K562 (cell line): Measurements from ENCODE around the gene FOXM1. TPM values are rescaled to one million over a fixed set of nuclear protein-coding genes. Genes with fewer than 3 reads are reported as not detected.
A peak's percentile ranks its signal among the peaks of the same experiment; 100 is the strongest.

ENCODE experiments used
- BRCA1 ChIP-seq, 2 experiments: fragments of 450-650 bp in 1 of 2; sonication (generic) in 1 of 2; formaldehyde crosslinking in 1 of 2; IDR thresholded peaks; 2 replicates each; pipeline versions ENCODE4 v1.5.0 to v1.6.1; 2017 to 2020; ENCODE audit warnings: mild to moderate bottlenecking in 1 of 2, missing genetic modification reagents in 1 of 2
- HBP1 ChIP-seq: fragments of 450-650 bp; formaldehyde crosslinking; IDR thresholded peaks from 2 replicates; pipeline ENCODE4 v1.4.0; 2022; ENCODE audit warnings: missing genetic modification characterization
- MAZ ChIP-seq, 2 experiments: fragments of 450-650 bp in 1 of 2; sonication (generic) in 1 of 2; formaldehyde crosslinking; IDR thresholded peaks in 1 of 2; conservative IDR thresholded peaks in 1 of 2; 2 replicates each; pipeline versions ENCODE4 v1.4.0 to v1.5.0; 2020; ENCODE audit warnings: mild to moderate bottlenecking in 1 of 2, missing genetic modification reagents in 1 of 2
- THAP12 ChIP-seq: fragments of 250-450 bp; sonication (Bioruptor Pico); IDR thresholded peaks from 2 replicates; pipeline ENCODE4 v1.9.0; 2021; ENCODE audit warnings: mild to moderate bottlenecking, inconsistent platforms
- ZBTB5 ChIP-seq: fragments of 450-650 bp; IDR thresholded peaks from 2 replicates; pipeline ENCODE4 v1.6.1; 2017; ENCODE audit warnings: antibody characterized with exemption
- ZNF395 ChIP-seq: fragments of 200-800 bp; sonication (Bioruptor generic); IDR thresholded peaks from 2 replicates; pipeline ENCODE4 v1.6.1; 2017; ENCODE audit warnings: missing genetic modification characterization, missing compliant biosample characterization
- ZNF584 ChIP-seq: fragments of 200-800 bp; sonication (Bioruptor generic); IDR thresholded peaks from 2 replicates; pipeline ENCODE4 v1.6.1; 2016; ENCODE audit warnings: low read depth, mild to moderate bottlenecking, missing genetic modification characterization, missing compliant biosample characterization
- polyA plus RNA-seq, 8 experiments: library from polyadenylated mRNA; depleted of rRNA in 4 of 8; stranded (reverse) in 5 of 8; unstranded in 3 of 8; fragments of >200 nt; fragmentation: Nextera tagmentation in 2 of 8; fragmentation: Illumina TruSeq in 1 of 8; extraction: Ambion mirVana in 2 of 8; extraction: Trizol in 1 of 8; gene quantifications; 2 replicates each; pipeline versions ENCODE4 v1.2.1 to v1.2.3, GENCODE V29; 2011 to 2014; ENCODE audit warnings: inconsistent platforms in 1 of 8, missing spikeins in 1 of 8
- total RNA-seq, 7 experiments: library from RNA; depleted of rRNA in 6 of 7; stranded (reverse); fragments of >200 nt in 6 of 7; fragmentation: Illumina TruSeq in 2 of 7; extraction: Trizol in 2 of 7; gene quantifications; 2 replicates each; pipeline versions ENCODE4 v1.2.1 to v1.2.3, GENCODE V29; 2011 to 2021; ENCODE audit warnings: low replicate concordance in 1 of 7

Gene FOXM1
- total and polyA plus RNA-seq, 9 of the 15 experiments (the other 6 are each of a cell fraction or from before 2014, with no cell fraction given) = 8.9 to 46.9 (median 17.2) TPM

- TF ChIP-seq ZBTB5 (no peak), HBP1 (CRISPR knock-in tag) (no peak), THAP12 (CRISPR knock-in tag) (no peak), ZNF395 (CRISPR knock-in tag) (no peak), ZNF584 (CRISPR knock-in tag) (no peak), MAZ (CRISPR knock-in tag; conservative IDR thresholded peaks at IDR 0.05 in 1 of 2, IDR thresholded peaks at IDR 0.05 in 1 of 2) (peak in 1 of 2 experiments; percentile 17; a peak in 1 of 4 replicates), BRCA1 (IDR thresholded peaks at IDR 0.05) (no peak), BRCA1 (CRISPR knock-in tag; IDR thresholded peaks at IDR 0.05) (no peak)
Observed at GRCh38 chr12:2877047-2877952, at the start of gene FOXM1, which contains the start of gene RHNO1 (continued).
